KMS-11 (cell line): ENCODE results near the gene SOX18.
A peak's percentile ranks its signal among the peaks of the same experiment; 100 is the strongest.

Source experiments
- H2AFZ ChIP-seq: fragments of 200-600 bp; sonication (generic); 2 replicates; pipeline ENCODE4 v1.6.1; 2016; ENCODE audit warnings: antibody characterized with exemption, mixed run types, low read depth
- H3K27ac ChIP-seq: fragments of 200-600 bp; sonication (generic); 2 replicates; pipeline ENCODE4 v1.6.1; 2016; ENCODE audit warnings: mild to moderate bottlenecking, mixed run types
- H3K27me3 ChIP-seq: fragments of 200-600 bp; sonication (generic); 2 replicates; pipeline ENCODE4 v1.6.1; 2017; ENCODE audit warnings: mild to moderate bottlenecking, low read depth, mixed run types, moderate library complexity; ENCODE audit not compliant: insufficient read depth
- H3K36me3 ChIP-seq: fragments of 200-600 bp; sonication (generic); 2 replicates; pipeline ENCODE4 v1.6.1; 2017; ENCODE audit warnings: mild to moderate bottlenecking, mixed run types; ENCODE audit not compliant: insufficient read depth
- H3K4me1 ChIP-seq: fragments of 200-600 bp; sonication (generic); 2 replicates; pipeline ENCODE4 v1.6.1; 2016; ENCODE audit warnings: mild to moderate bottlenecking, low read depth, mixed run types; ENCODE audit not compliant: poor library complexity, severe bottlenecking
- H3K4me2 ChIP-seq: fragments of 200-600 bp; sonication (generic); 2 replicates; pipeline ENCODE4 v1.7.0; 2016; ENCODE audit warnings: mild to moderate bottlenecking, mixed run types
- H3K4me3 ChIP-seq: fragments of 200-600 bp; sonication (generic); IDR thresholded peaks from 2 replicates; pipeline ENCODE4 v1.6.1; 2017; ENCODE audit warnings: low read depth, low read length, mixed read lengths; ENCODE audit not compliant: insufficient read depth
- H3K79me2 ChIP-seq: fragments of 200-600 bp; sonication (generic); 2 replicates; pipeline ENCODE4 v1.6.1; 2016; ENCODE audit warnings: low read depth, mixed run types; ENCODE audit not compliant: insufficient read depth
- H3K9ac ChIP-seq: fragments of 200-600 bp; sonication (generic); 2 replicates; pipeline ENCODE4 v1.6.1; 2016; ENCODE audit warnings: mild to moderate bottlenecking, mixed run types
- H4K20me1 ChIP-seq: fragments of 200-600 bp; sonication (generic); 2 replicates; pipeline ENCODE4 v1.6.1; 2016; ENCODE audit warnings: mild to moderate bottlenecking, mixed run types; ENCODE audit not compliant: insufficient read depth
- TF ChIP-seq, protein P1 (sequence below): fragments of 200-600 bp; sonication (generic); conservative IDR thresholded peaks from 2 replicates; pipeline ENCODE4 v1.6.1; 2017; ENCODE audit warnings: low read depth, mild to moderate bottlenecking, antibody characterized with exemption, low read length, moderate library complexity, mixed read lengths

The SOX18 gene

DNA sequence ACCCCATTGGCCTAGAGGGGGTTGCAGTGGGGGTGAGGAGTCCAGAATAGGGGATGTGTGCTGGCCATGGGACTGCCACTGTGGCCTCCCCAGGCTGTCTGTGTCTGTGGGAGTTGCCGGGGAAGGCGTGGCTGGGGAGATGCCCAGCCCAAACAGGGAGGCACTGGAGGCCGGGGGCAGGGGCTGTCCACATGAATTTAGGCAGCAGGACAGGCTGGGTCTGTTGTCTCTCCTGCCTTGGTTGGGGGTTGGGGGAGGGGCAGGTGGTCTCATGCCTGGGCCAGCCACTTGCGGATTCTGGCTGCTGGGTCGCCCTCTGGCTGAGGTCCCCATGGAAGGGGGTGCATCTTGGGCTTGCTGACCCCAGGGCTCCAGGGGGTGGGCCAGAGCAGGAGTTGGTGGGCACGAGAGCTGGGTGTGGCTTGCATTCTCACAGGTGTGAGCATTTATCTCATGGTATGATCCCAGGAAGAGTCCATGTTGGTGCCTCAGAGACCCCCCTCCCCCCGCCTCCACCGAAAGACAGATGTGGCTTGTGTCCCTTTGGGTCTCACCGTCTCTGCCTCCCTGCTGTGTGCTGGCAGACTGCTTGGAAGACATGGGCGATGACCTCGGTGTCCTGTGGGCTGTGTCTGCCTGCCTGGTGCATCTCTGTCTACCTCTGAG is 4.0 kb downstream of the SOX18 start:
- no peaks in the 10 kb centered on the region for H3K79me2 ChIP-seq
- TF ChIP-seq, protein P1, sequence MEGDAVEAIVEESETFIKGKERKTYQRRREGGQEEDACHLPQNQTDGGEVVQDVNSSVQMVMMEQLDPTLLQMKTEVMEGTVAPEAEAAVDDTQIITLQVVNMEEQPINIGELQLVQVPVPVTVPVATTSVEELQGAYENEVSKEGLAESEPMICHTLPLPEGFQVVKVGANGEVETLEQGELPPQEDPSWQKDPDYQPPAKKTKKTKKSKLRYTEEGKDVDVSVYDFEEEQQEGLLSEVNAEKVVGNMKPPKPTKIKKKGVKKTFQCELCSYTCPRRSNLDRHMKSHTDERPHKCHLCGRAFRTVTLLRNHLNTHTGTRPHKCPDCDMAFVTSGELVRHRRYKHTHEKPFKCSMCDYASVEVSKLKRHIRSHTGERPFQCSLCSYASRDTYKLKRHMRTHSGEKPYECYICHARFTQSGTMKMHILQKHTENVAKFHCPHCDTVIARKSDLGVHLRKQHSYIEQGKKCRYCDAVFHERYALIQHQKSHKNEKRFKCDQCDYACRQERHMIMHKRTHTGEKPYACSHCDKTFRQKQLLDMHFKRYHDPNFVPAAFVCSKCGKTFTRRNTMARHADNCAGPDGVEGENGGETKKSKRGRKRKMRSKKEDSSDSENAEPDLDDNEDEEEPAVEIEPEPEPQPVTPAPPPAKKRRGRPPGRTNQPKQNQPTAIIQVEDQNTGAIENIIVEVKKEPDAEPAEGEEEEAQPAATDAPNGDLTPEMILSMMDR = no peak
- H4K20me1 ChIP-seq = no peaks in the 10 kb centered on the region
- H3K4me1 ChIP-seq = peaks cover 3% of the 10 kb centered on the region
- H3K9ac ChIP-seq = no peak overlapping the region
- H3K27ac ChIP-seq = no peak overlapping the region
- H3K4me3 ChIP-seq = no peak overlapping the region
- H3K4me2 ChIP-seq = no peak overlapping the region
- H3K36me3 ChIP-seq = no peaks in the 10 kb centered on the region
- peaks cover 79% of the 10 kb centered on the region for H3K27me3 ChIP-seq
- H2AFZ ChIP-seq = no peak overlapping the region

DNA sequence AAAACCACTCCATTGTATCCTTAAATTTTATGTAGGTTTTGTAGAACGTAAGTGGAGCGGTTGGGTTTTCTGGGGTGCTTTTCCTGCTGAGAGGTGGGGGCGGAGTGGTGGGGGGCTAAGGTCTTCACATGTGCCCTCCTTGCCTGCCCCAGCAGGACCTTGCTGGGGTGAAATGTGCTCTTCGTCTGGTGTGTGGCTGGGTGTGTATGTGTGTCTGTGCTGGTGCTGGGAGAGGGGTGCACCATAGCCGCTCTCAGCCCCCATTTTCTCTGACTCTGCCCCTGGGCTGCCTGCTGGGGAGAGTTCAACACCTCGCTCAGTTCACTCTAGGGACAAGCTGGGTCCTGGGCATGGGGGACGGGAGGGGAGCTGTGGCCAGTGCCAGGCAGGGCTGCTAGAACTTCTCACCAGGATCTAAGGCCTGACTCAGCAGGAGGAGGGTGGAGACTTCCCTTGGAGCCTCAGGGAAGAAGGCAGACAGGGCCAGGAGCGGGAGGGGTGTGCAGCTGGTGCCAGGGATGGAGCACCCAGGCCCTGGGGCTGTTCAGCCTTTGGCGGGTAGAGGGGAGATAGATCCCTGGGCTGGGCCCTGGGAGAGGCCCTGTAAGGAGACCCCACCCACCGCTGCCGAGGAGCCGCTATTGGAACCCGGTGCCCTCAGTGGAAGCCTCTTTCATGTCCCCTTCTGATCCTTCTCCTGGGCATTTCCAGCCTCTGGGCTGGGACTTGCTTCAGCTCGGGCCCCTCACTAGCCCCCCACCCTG is 4.8 kb downstream of the SOX18 start:
- H3K9ac ChIP-seq = no peak overlapping the region
- no peak overlapping the region for H2AFZ ChIP-seq
- no peaks in the 10 kb centered on the region for H3K36me3 ChIP-seq
- H4K20me1 ChIP-seq = no peaks in the 10 kb centered on the region
- H3K79me2 ChIP-seq = no peaks in the 10 kb centered on the region
- H3K4me2 ChIP-seq = no peak overlapping the region
- H3K27me3 ChIP-seq = peaks cover 76% of the 10 kb centered on the region
- H3K4me1 ChIP-seq = peaks cover 3% of the 10 kb centered on the region
- no peak overlapping the region for H3K27ac ChIP-seq
- TF ChIP-seq, protein P1 = no peak
- no peak overlapping the region for H3K4me3 ChIP-seq

DNA sequence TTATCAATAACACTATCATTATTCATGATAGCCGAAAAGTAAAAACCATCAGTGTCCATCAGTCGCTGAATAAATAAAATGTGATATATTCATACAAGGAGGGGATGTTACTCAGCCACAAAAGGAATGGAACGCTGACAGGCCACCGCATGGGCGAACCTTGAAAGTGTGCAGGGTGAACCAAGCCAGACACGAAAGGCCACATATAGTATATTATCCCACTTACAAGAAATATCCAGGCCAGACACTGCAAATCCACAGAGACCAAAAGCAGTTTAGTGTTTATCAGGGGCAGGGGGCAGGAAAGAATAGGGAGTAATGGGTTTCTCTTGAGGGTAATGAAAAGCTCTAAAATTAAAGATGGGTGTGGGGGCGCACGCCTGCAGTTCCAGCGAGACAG is 5.7 kb downstream of the SOX18 start:
- Histone ChIP-seq H3K9ac (no peak overlapping the region), H3K27ac (no peak overlapping the region), H4K20me1 (no peaks in the 10 kb centered on the region), H3K4me1 (peaks cover 9% of the 10 kb centered on the region), H3K4me2 (no peak overlapping the region), H3K27me3 (peaks cover 82% of the 10 kb centered on the region), H3K36me3 (no peaks in the 10 kb centered on the region), H3K4me3 (no peak overlapping the region), H3K79me2 (no peaks in the 10 kb centered on the region), H2AFZ (no peak overlapping the region)
- TF ChIP-seq, protein P1 = no peak

DNA sequence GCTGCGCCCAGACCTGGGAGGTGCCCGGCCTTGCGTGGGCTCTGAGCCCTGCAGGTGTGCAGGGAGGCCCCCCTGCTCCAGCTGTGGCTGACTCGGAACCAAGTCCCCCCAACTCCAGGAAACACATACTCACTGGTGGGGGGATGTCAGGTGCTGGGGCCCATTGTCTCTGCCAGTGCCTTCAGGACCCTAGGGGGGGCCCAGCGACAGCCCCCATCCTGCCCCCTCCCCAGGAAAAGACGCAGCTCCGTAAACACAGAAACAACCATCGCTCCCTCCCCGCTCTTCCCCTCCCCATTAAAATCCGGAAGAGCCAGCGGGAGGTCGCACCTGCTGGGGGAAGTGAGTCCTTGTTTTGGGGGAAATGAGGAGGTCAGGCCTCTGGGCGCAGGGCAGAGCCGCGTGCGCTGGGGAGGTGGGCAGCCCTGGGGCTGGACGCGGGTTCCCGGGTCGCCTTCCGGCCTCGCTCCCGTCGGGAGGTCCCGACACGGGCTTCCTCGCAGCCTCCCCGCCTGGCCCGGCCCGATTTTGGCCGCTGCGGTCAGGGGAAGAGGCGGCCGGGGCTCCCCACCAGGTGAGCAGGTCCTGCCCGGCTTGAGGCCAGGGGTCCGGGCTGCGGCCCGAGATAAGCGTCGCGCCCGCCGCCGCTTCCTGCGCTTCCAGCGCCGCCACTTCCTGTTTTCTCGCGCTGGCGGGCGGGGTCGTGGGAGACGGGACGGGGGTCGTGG is 7.2 kb downstream of the SOX18 start:
- Histone ChIP-seq H3K9ac (peak overlapping the region; percentile 61; the same call in 1 of the 2 replicates), H3K4me1 (peaks cover 15% of the 10 kb centered on the region), H3K79me2 (no peaks in the 10 kb centered on the region), H3K27me3 (peaks cover 85% of the 10 kb centered on the region), H3K36me3 (no peaks in the 10 kb centered on the region), H3K4me3 (no peak overlapping the region), H3K27ac (no peak overlapping the region), H3K4me2 (peak overlapping the region; percentile 68), H2AFZ (peak overlapping the region; percentile 88), H4K20me1 (no peaks in the 10 kb centered on the region)
- TF ChIP-seq, protein P1 = no peak
